GM19438 (cell line): ENCODE measurements around the gene MYO7A.

Experiments used
- ATAC-seq: cut with Tn5 transposase; IDR thresholded peaks from one replicate; pipeline ENCODE4 v1.9.1; 2021; ENCODE audit warnings: low read depth; ENCODE audit not compliant: unreplicated experiment

Gene MYO7A

DNA sequence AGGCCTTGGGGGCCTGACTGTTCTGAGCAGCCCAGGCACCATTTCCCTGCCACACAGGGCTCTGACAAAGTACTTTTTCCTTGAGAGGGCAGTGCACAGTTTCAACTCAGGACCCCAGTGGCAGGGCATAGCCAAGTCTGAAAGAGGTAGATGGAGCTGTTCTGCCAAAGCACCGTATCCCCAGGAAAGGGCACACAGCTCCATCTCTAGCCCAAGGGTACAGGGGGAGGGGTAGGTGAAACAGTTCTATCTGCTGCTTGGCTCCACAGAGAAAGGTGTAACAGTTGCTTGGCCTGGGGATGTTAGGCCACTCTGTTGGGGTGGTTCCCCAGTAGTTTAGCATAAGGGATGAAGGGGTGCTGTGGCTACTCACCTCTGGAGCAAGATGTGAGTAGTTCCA lies 125.6 kb downstream of the MYO7A start:
- ATAC-seq, result no peak

DNA sequence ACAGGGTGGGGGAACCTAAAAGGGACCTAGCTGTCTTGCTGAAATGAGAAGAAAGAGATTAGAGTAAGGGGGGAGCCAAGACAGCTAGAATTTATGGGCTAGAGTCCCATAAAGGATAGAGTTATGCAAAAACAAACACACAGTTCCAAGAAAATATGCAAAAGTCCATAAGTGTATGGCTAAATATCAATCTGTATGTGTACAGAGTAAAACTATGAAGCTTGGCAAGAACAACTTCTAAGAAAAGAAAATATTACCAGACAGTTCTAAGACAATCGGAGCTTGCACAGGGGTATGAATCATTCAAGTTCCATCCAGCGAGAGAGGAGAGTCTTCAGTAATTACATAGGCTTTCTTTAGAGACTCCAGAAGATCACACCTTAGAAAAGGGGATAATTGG lies 131.6 kb downstream of the MYO7A start:
- no peak for ATAC-seq

DNA sequence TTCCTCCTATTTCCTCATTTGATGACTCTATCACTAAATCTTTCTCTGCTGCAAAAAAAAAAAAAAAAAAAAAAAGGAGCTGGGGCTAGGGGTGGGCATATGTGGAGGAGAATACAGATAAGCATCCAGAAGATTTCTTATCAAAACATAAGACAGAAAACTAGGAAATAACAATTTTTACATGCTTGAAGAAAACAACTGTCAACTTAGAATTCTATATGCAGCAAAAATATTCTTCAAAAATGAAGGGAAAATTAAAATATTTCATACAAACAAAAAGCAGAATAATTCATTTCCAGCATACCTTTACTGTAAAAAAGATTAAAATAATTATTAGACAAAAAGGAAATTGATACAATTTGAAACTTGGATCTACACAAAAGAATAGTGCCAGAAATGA lies 134.8 kb downstream of the MYO7A start:
- no peak for ATAC-seq
